ENCODE data around the gene AKR7A3. TPM values are rescaled to one million over a fixed set of nuclear protein-coding genes. Genes with fewer than 3 reads are reported as not detected.
A peak's percentile ranks its signal among the peaks of the same experiment; 100 is the strongest.
"Not testable (repeated sequence)": the region's sequence is repeated elsewhere in the genome, so short reads cannot be mapped to it uniquely, and the experiment has no call there.

AKR7A3 gene
- 0.71 TPM for polyA plus RNA-seq (2013, experiment 1 of 2)
- polyA plus RNA-seq (2013, experiment 2 of 2): 0.62 TPM

DNA sequence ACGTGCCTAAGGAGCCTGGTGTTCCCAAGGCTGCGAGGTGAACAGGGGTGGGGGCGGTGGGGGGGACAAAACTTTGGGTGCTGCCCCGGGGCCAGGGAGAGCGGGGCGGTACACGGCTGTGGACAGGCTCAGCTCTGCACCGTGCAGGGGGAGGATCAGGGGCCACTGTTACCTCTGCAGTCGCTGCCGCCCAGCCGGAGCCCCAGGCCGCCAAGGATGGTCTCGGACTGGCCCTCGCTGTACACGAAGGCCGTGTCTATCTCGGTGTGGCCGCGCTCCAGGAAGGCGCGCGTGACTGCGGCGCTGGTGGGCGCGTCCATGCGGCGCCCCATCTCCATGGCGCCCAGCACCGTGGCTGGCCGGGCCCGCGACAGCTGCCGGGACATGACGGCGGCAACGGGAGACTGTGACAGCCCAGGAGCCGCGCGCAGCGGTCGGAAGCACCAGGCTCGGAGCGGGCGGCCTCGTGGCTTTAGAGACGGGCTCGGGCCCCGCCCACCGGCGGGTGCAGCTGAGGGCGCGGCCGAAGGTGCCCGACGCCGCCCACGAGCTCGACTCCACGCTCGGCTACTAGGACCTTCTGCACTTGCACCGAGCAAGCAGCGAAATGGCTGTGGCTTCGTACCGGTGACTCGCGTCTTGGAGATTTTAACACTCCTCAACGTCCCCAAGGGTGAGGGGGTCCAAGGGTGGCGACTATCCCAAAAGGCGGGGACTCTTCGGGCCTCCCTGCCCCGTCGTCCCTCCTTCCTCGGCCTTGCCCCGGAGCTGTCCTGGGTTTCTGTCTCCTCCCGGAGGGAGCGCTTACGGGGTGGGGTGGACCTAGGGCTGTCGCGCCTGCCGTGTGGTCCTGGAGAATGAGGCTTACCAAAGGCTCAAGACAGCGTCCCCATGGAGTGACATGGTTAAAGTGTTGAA is at the start of gene AKR7A3:
Gene AKR7A3 (minus strand): TSS at position 447 of the 918 bp plus-strand sequence. CDS start 61 bp downstream, at position 386.
- not testable (repeated sequence) for H3K4ac ChIP-seq (ENCODE audit: low read length); H3K4me1 ChIP-seq (ENCODE audit: control insufficient read depth in 2 of 2, insufficient read depth in 1 of 2, low read depth in 1 of 2, low read length in 2 of 2); H3K23ac ChIP-seq (ENCODE audit: low read depth, low read length, poor library complexity); H3K27me3 ChIP-seq (ENCODE audit: control insufficient read depth in 3 of 3, insufficient read depth in 3 of 3, low read depth in 1 of 3, low read length in 3 of 3); H4K91ac ChIP-seq (ENCODE audit: low read depth, low read length, poor library complexity); H3K36me3 ChIP-seq (replicated peaks in 1 of 2; ENCODE audit: control insufficient read depth in 2 of 2, insufficient read depth in 2 of 2, low read length in 2 of 2); H3K18ac ChIP-seq (ENCODE audit: low read length); H4K8ac ChIP-seq (ENCODE audit: low read depth, low read length); H2BK5ac ChIP-seq (ENCODE audit: low read length); H2AK5ac ChIP-seq (ENCODE audit: low read depth, low read length); H3K14ac ChIP-seq (ENCODE audit: low read length); H2AFZ ChIP-seq (ENCODE audit: low read length); H3K27ac ChIP-seq (replicated peaks; ENCODE audit: low read length); H2BK15ac ChIP-seq (ENCODE audit: low read length); H2BK120ac ChIP-seq (ENCODE audit: low read depth, low read length); H2BK12ac ChIP-seq (ENCODE audit: low read length); H3K79me1 ChIP-seq (ENCODE audit: low read depth, low read length)
- peak; percentile 15 for DNase-seq (ENCODE audit: low spot score)
- peaks cover 0 to 21% of the 10 kb centered on the region in 2 donors for H3K9me3 ChIP-seq (replicated peaks in 1 of 2; ENCODE audit: control insufficient read depth in 2 of 2, insufficient read depth in 1 of 2, low read depth in 1 of 2, low read length in 2 of 2)
- H3K9ac ChIP-seq (ENCODE audit: low read depth, low read length, poor library complexity): peak within 1 kb of the TSS; percentile 63
- no CpG with 5 or more reads among the region's 82 CpGs for WGBS, 2 donors (ENCODE audit: extremely low coverage in 2 of 2, insufficient read length in 2 of 2, insufficient replicate concordance in 1 of 2)
- peak within 1 kb of the TSS; percentile 62 for H3K4me2 ChIP-seq (ENCODE audit: insufficient read depth, low read length, poor library complexity, severe bottlenecking)
- H3K4me3 ChIP-seq (ENCODE audit: low read length in 2 of 2): peak within 1 kb of the TSS in 1 of 2 donors; percentile 73

DNA sequence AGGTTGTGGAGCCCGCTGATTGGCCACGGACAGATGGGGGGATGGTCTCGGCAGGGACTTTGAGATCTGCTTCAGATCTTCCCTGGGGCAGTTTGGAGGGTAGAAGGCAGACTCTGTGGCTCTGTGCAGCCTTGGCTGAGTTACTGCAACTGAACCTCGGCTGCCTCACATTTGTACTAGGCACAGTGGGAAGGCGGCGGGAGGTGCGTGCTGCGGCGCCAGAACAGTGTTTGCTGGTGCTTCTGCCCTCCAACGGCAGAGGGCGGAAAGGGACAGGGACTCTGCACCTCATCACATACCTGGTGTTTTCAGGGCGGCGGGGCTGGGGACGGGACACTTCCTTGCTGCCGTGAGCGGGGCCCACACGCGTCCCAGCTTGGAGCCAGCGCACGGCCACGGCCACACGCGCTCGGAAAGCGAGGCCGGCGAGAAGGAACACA is 49.8 kb upstream of the AKR7A3 start:
- Histone ChIP-seq H3K4me1 (ENCODE audit: control insufficient read depth in 2 of 2, insufficient read depth in 1 of 2, low read depth in 1 of 2, low read length in 2 of 2) (peaks cover 2 to 12% of the 10 kb centered on the region in 2 donors), H3K4me2 (ENCODE audit: insufficient read depth, low read length, poor library complexity, severe bottlenecking) (peak overlapping the region; percentile 26), H3K27me3 (ENCODE audit: control insufficient read depth in 3 of 3, insufficient read depth in 3 of 3, low read depth in 1 of 3, low read length in 3 of 3) (no peaks in the 10 kb centered on the region), H2AFZ (ENCODE audit: low read length) (no peak overlapping the region), H3K27ac (replicated peaks; ENCODE audit: low read length) (no peak overlapping the region), H3K14ac (ENCODE audit: low read length) (no peak overlapping the region), H2BK15ac (ENCODE audit: low read length) (no peak overlapping the region), H2BK5ac (ENCODE audit: low read length) (no peak overlapping the region), H4K8ac (ENCODE audit: low read depth, low read length) (no peak overlapping the region), H3K36me3 (replicated peaks in 1 of 2; ENCODE audit: control insufficient read depth in 2 of 2, insufficient read depth in 2 of 2, low read length in 2 of 2) (peaks cover 14 to 44% of the 10 kb centered on the region in 2 donors), H2BK12ac (ENCODE audit: low read length) (no peak overlapping the region), H3K18ac (ENCODE audit: low read length) (peak overlapping the region; percentile 61), H3K4ac (ENCODE audit: low read length) (no peak overlapping the region), H3K9ac (ENCODE audit: low read depth, low read length, poor library complexity) (peak overlapping the region; percentile 83), H4K91ac (ENCODE audit: low read depth, low read length, poor library complexity) (no peak overlapping the region), H3K9me3 (replicated peaks in 1 of 2; ENCODE audit: control insufficient read depth in 2 of 2, insufficient read depth in 1 of 2, low read depth in 1 of 2, low read length in 2 of 2) (peaks cover 0 to 1% of the 10 kb centered on the region in 2 donors), H3K4me3 (ENCODE audit: low read length in 2 of 2) (no peak overlapping the region), H2BK120ac (ENCODE audit: low read depth, low read length) (no peak overlapping the region), H3K23ac (ENCODE audit: low read depth, low read length, poor library complexity) (peak overlapping the region; percentile 52), H3K79me1 (ENCODE audit: low read depth, low read length) (no peaks in the 10 kb centered on the region), H2AK5ac (ENCODE audit: low read depth, low read length) (no peak overlapping the region)
- DNase-seq (ENCODE audit: low spot score): peak; percentile 42
- no CpG with 5 or more reads among the region's 27 CpGs for WGBS, 2 donors (ENCODE audit: extremely low coverage in 2 of 2, insufficient read length in 2 of 2, insufficient replicate concordance in 1 of 2)

DNA sequence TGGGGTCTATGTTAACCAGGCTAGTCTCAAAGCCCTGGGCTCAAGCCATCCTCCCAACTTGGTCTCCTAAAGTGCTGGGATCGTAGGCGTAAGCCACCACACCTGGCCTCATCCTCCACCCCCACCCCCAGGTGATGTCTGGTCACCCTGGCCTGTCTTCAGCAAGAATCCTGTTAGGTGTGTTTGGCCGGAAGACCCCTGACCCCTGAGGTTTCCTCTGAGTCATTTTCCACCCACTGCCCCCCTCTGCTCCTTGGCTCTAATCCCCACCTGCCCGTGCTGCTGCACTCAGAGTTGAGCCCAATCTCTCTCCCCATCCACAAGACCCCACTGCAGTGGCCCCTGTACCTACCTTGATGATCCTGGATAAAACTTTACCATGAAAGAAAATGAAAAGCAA is 48.7 kb upstream of the AKR7A3 start:
- no peak for DNase-seq (ENCODE audit: low spot score)
- H2BK120ac ChIP-seq (ENCODE audit: low read depth, low read length): no peak overlapping the region
- no peak overlapping the region for H4K91ac ChIP-seq (ENCODE audit: low read depth, low read length, poor library complexity)
- H2BK15ac ChIP-seq (ENCODE audit: low read length): no peak overlapping the region
- WGBS, 2 donors (ENCODE audit: extremely low coverage in 2 of 2, insufficient read length in 2 of 2, insufficient replicate concordance in 1 of 2): no CpG with 5 or more reads among the region's 4 CpGs
- peaks cover 0 to 1% of the 10 kb centered on the region in 2 donors for H3K9me3 ChIP-seq (replicated peaks in 1 of 2; ENCODE audit: control insufficient read depth in 2 of 2, insufficient read depth in 1 of 2, low read depth in 1 of 2, low read length in 2 of 2)
- no peak overlapping the region for H3K27ac ChIP-seq (replicated peaks; ENCODE audit: low read length)
- no peak overlapping the region for H2BK5ac ChIP-seq (ENCODE audit: low read length)
- H3K36me3 ChIP-seq (replicated peaks in 1 of 2; ENCODE audit: control insufficient read depth in 2 of 2, insufficient read depth in 2 of 2, low read length in 2 of 2): peaks cover 5 to 34% of the 10 kb centered on the region in 2 donors
- no peak overlapping the region for H2AK5ac ChIP-seq (ENCODE audit: low read depth, low read length)
- no peak overlapping the region for H3K4ac ChIP-seq (ENCODE audit: low read length)
- H3K4me1 ChIP-seq (ENCODE audit: control insufficient read depth in 2 of 2, insufficient read depth in 1 of 2, low read depth in 1 of 2, low read length in 2 of 2): peaks cover 2 to 12% of the 10 kb centered on the region in 2 donors
- H3K79me1 ChIP-seq (ENCODE audit: low read depth, low read length): no peaks in the 10 kb centered on the region
- no peak overlapping the region for H3K4me3 ChIP-seq (ENCODE audit: low read length in 2 of 2)
- H3K27me3 ChIP-seq (ENCODE audit: control insufficient read depth in 3 of 3, insufficient read depth in 3 of 3, low read depth in 1 of 3, low read length in 3 of 3): no peaks in the 10 kb centered on the region
- H3K14ac ChIP-seq (ENCODE audit: low read length): no peak overlapping the region
- no peak overlapping the region for H3K18ac ChIP-seq (ENCODE audit: low read length)
- H3K4me2 ChIP-seq (ENCODE audit: insufficient read depth, low read length, poor library complexity, severe bottlenecking): no peak overlapping the region
- no peak overlapping the region for H4K8ac ChIP-seq (ENCODE audit: low read depth, low read length)
- H2BK12ac ChIP-seq (ENCODE audit: low read length): no peak overlapping the region
- no peak overlapping the region for H2AFZ ChIP-seq (ENCODE audit: low read length)
- H3K23ac ChIP-seq (ENCODE audit: low read depth, low read length, poor library complexity): no peak overlapping the region
- no peak overlapping the region for H3K9ac ChIP-seq (ENCODE audit: low read depth, low read length, poor library complexity)

DNA sequence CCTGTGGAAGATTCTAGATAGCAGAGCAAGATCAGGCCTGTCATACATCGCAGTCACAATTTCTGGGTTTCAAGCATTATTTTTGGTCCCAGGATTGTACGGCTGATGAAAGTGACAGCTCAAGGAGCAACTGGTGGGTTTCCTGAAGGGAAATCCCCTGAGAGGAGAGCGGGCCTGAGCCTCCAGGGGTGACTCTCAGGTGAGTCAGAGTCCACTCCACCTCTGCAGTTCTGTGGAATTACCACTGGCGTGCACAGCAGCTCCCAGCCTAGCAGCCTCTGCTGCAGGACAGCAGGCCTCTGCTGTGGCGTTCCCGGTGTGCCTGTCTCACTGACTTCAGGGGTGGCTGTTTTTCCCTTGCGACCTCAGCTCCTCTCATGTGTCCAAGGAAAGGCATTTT is 48.0 kb upstream of the AKR7A3 start:
- no peak overlapping the region for H3K18ac ChIP-seq (ENCODE audit: low read length)
- H2BK12ac ChIP-seq (ENCODE audit: low read length): no peak overlapping the region
- H2BK120ac ChIP-seq (ENCODE audit: low read depth, low read length): no peak overlapping the region
- no peak overlapping the region for H3K4me3 ChIP-seq (ENCODE audit: low read length in 2 of 2)
- H2BK5ac ChIP-seq (ENCODE audit: low read length): no peak overlapping the region
- no peak overlapping the region for H3K14ac ChIP-seq (ENCODE audit: low read length)
- no peak overlapping the region for H3K4me2 ChIP-seq (ENCODE audit: insufficient read depth, low read length, poor library complexity, severe bottlenecking)
- no peaks in the 10 kb centered on the region for H3K27me3 ChIP-seq (ENCODE audit: control insufficient read depth in 3 of 3, insufficient read depth in 3 of 3, low read depth in 1 of 3, low read length in 3 of 3)
- no CpG with 5 or more reads among the region's 7 CpGs for WGBS, 2 donors (ENCODE audit: extremely low coverage in 2 of 2, insufficient read length in 2 of 2, insufficient replicate concordance in 1 of 2)
- H4K8ac ChIP-seq (ENCODE audit: low read depth, low read length): no peak overlapping the region
- peaks cover 2 to 12% of the 10 kb centered on the region in 2 donors for H3K4me1 ChIP-seq (ENCODE audit: control insufficient read depth in 2 of 2, insufficient read depth in 1 of 2, low read depth in 1 of 2, low read length in 2 of 2)
- H2BK15ac ChIP-seq (ENCODE audit: low read length): no peak overlapping the region
- H3K9me3 ChIP-seq (replicated peaks in 1 of 2; ENCODE audit: control insufficient read depth in 2 of 2, insufficient read depth in 1 of 2, low read depth in 1 of 2, low read length in 2 of 2): peaks cover 0 to 1% of the 10 kb centered on the region in 2 donors
- no peak for DNase-seq (ENCODE audit: low spot score)
- H3K36me3 ChIP-seq (replicated peaks in 1 of 2; ENCODE audit: control insufficient read depth in 2 of 2, insufficient read depth in 2 of 2, low read length in 2 of 2): peaks cover 5 to 30% of the 10 kb centered on the region in 2 donors
- H3K4ac ChIP-seq (ENCODE audit: low read length): no peak overlapping the region
- no peak overlapping the region for H3K23ac ChIP-seq (ENCODE audit: low read depth, low read length, poor library complexity)
- no peaks in the 10 kb centered on the region for H3K79me1 ChIP-seq (ENCODE audit: low read depth, low read length)
- H3K27ac ChIP-seq (replicated peaks; ENCODE audit: low read length): no peak overlapping the region
- H2AFZ ChIP-seq (ENCODE audit: low read length): no peak overlapping the region
- H2AK5ac ChIP-seq (ENCODE audit: low read depth, low read length): no peak overlapping the region
- no peak overlapping the region for H3K9ac ChIP-seq (ENCODE audit: low read depth, low read length, poor library complexity)
- no peak overlapping the region for H4K91ac ChIP-seq (ENCODE audit: low read depth, low read length, poor library complexity)
